Thyroid gland (tissue), 4 donors: ENCODE measurements around the gene P2RX7.

ENCODE experiments used
- POLR2A ChIP-seq, 2 donors: fragments of 450-650 bp; IDR thresholded peaks; one replicate each; pipeline ENCODE4 v1.6.1; 2017; ENCODE audit warnings: antibody characterized with exemption in 2 of 2, mild to moderate bottlenecking in 2 of 2, moderate library complexity in 1 of 2
- TF ChIP-seq, protein P1 (sequence below), 6 experiments: fragments of 200-600 bp in 3 of 6; fragments of 450-650 bp in 3 of 6; sonication (generic) in 3 of 6; IDR thresholded peaks; one replicate each; pipeline ENCODE4 v1.5.1; 2016 to 2019; ENCODE audit warnings: antibody characterized with exemption in 6 of 6, mild to moderate bottlenecking in 2 of 6, inconsistent platforms in 1 of 6, moderate library complexity in 1 of 6

DNA sequence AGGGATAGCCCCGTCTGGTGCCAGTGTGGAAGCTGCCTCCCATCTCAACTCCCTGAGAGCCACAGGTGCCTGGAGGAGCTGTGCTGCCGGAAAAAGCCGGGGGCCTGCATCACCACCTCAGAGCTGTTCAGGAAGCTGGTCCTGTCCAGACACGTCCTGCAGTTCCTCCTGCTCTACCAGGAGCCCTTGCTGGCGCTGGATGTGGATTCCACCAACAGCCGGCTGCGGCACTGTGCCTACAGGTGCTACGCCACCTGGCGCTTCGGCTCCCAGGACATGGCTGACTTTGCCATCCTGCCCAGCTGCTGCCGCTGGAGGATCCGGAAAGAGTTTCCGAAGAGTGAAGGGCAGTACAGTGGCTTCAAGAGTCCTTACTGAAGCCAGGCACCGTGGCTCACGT is 51.7 kb downstream of the P2RX7 start:
- TF ChIP-seq, protein P1, sequence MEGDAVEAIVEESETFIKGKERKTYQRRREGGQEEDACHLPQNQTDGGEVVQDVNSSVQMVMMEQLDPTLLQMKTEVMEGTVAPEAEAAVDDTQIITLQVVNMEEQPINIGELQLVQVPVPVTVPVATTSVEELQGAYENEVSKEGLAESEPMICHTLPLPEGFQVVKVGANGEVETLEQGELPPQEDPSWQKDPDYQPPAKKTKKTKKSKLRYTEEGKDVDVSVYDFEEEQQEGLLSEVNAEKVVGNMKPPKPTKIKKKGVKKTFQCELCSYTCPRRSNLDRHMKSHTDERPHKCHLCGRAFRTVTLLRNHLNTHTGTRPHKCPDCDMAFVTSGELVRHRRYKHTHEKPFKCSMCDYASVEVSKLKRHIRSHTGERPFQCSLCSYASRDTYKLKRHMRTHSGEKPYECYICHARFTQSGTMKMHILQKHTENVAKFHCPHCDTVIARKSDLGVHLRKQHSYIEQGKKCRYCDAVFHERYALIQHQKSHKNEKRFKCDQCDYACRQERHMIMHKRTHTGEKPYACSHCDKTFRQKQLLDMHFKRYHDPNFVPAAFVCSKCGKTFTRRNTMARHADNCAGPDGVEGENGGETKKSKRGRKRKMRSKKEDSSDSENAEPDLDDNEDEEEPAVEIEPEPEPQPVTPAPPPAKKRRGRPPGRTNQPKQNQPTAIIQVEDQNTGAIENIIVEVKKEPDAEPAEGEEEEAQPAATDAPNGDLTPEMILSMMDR (IDR thresholded peaks at IDR 0.05), result no peak
- TF ChIP-seq POLR2A (IDR thresholded peaks at IDR 0.05), result no peak
